ENCODE measurements around the gene ATP13A3.

The ATP13A3 gene

GRCh38 chr3:194369522-194370279 lies 117.1 kb downstream of the ATP13A3 start, which contains the start of gene LRRC15:
Gene LRRC15, minus strand, starts transcription at chr3:194369743. Its CDS starts 8,700 bp downstream, at chr3:194361043.
- no peak for DNase-seq (ENCODE audit: low read depth)

DNA sequence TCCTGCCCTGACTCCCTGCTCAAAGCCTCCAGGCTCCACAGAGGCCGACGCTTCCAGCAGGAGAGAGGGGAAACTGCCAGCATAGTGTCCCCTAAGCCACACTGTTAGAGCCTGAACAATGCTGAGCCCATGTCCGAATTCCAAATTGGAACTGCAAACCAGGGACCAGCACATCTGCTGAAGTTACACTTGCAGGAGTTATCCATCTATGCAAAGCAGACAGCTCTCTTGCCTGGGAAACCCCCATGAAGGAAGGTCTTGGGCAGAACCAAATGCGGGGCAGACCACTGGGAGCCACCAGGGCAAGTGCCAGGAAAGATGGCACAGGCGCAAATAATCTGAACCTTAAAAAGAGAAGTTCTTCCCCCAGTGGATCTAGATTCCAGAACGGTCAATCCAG lies 117.9 kb downstream of the ATP13A3 start:
- DNase-seq (ENCODE audit: low read depth) = no peak

DNA sequence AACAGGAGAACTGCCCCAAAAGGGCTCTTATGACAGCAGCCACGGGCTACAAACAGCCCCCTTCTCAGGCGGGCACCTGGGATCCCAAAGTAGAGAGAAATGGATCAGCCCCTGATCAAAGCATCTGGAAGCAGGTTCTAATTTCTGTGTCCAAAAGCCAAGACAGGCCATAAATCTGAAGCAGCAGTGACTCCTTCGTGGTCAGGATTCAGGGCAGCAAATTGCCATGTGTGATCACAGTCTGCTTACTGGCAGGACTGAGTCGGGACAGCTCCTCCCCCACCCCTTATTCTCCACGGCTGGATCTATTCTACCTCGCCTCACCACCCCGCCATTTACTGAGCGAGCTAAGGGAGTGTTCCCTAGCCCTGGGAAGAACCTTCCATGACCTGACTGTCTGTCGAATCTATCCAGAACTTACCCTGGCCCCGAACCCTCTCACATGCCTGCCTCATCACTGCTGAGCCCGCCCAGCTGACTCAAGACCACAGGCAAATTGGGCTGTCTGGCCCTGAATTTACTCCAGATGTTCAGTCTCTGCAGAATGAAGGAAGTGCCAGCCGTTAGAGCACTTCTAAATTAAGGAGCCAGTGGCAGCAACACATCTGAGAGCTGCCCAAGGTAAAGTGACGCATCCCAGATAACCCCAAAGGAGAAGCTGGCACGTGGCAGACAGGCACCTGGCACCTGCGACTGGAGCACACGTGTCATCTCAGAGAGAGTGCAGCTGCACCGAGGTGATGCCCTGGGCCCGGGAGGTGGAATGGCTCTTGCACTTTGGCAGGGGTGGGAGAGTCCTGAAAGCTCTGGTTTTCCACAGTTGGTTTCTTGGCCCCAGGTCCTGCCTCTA lies 118.6 kb downstream of the ATP13A3 start:
- no peak for DNase-seq (ENCODE audit: low read depth)

- no peak for DNase-seq (ENCODE audit: low read depth)
Measured at GRCh38 chr3:194365978-194366490, 120.8 kb downstream of the ATP13A3 start.

DNA sequence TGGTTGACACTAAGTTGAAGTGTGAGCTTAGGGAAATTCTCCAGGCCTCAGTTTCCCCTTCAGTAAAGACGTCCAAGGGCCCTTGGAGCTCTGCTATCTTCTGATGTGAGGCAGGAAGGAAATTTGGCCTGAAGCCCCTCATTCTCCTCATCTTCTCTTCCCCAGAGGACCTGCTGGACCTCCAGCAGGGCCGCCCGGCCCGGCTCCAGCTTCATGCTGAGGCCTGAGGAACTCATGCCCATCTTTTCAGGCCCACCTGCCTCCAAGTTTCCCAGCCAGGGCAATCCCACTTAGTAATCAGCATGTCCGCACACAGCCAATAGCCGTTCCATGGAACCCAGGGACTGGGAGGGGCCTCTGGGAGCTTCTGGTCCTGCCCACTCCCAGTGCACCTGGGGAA lies 121.3 kb downstream of the ATP13A3 start:
- no peak for DNase-seq (ENCODE audit: low read depth)

DNA sequence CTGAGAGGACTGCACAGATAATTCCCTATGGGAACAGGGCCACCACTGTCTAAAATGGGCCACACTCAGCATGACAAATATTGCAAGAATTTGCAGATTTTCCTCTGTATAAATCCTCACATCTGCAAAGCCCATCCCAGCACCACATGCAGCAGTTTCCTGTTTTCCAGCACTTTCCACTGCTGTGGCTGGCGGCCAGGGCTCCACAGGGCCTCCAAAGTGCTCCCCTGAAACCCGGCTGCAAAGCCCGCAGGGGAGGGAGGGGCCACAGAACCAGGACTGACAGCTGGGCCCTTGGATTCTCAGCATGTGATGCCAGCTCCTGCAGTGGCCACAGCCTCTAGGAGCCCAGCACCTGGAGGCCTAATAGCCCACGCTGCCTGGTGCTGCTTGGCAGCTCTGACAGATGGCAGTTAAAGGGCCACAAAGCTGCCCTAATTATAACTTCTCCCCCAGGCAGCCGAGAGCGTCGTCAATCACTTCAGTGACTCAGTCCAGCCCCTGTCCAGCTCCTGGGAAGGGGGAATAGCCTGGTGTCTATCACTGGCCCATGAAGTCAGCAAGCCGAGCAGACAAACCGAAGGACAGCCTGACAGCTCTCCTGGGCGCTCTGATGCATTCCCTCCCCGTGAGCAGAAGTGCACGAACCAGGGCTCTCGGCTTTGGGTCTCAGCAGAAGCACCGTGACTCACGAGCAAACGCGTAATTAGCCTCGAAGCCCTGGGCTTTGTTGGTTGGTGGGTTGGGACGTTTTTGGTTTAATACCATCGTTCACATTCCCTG lies 122.0 kb downstream of the ATP13A3 start:
- DNase-seq (ENCODE audit: low read depth) = no peak

DNA sequence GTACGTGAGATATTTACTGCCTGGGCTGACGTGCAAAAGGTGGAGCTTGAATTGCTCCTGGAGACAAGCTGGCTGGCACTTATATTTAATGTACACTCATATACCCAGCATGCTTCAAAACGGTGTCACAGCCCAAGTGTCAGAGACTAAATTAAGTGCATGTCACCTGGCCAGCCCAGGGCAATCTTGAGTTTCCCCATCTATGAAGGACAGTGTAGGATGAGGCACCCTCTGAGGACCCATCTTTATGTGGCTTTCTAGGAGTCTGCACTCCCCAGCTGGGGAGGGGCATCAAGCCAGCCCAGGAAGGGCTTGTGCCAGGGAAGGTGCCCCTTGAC lies 122.5 kb downstream of the ATP13A3 start:
- no peak for DNase-seq (ENCODE audit: low read depth)

DNA sequence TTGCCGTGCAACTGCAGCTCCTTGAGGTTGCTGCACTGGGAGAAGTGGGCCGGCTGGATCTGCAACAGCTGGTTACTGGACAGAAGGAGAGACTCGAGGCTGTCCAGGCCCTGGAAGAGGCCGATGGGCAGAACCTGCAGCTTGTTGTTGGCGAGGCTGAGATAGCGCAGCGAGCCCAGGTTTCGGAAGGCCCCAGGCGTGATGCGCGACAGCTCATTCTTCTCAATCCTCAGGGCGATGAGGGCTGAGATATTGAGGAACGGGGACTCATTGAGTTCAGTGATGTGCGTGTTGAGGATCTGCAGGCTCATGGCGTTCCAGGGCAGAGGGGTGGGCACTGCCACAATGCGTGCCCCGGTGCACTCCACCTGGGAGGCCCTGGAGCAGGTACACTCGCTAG lies 126.2 kb downstream of the ATP13A3 start:
- DNase-seq (ENCODE audit: low read depth) = no peak

GRCh38 chr3:194357681-194358080 lies 129.1 kb downstream of the ATP13A3 start:
- DNase-seq (ENCODE audit: low read depth) = no peak

DNA sequence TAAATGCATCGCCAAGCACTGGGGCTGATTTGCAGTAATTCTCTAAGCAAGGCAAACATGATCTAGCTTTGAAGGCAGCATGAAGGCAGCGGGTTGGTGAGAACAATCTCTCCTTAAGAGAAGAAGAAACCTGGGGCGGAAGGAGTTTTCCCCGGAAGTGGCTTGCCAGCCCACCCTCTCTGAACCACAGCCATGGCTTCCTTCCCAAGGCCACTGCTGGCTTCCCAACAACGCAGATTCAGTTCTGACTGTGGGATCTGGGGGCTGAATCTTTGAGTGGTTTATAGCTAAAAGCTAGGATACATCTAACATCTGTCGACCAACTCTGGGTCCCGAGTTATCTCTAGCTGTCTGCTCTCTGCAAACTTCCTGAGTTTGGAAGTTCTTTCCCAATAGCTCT lies 131.4 kb downstream of the ATP13A3 start:
- no peak for DNase-seq (ENCODE audit: low read depth)

DNA sequence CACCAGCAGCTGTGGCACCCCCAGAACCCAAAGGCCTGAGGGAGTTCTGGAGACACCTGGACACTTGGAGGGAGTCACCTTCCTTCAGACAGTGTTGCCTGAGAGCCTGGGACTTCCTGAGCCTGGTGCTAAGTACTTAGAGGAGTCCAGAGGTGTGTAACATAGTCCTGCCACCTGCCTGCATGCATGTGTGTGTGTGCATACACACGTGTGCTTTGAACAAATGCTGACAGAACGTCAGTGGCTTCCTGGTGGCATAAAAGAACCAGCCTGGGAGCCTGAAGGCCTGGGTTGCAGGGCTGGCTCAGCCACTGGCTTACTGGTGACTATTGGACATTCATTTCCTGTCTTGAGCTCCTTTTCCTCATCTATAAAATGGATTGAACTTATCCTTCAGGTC lies 132.5 kb downstream of the ATP13A3 start:
- DNase-seq (ENCODE audit: low read depth) = no peak
